Muscle of leg (tissue), 11 donors: ENCODE measurements around the gene UST. TPM values are rescaled to one million over a fixed set of nuclear protein-coding genes. Genes with fewer than 3 reads are reported as not detected.
"Not testable (repeated sequence)": the region's sequence is repeated elsewhere in the genome, so short reads cannot be mapped to it uniquely, and the experiment has no call there.

Source experiments
- DNase-seq: peaks from one replicate; pipeline ENCODE4 v3.0.0; 2013
- H3K27ac ChIP-seq: one replicate; pipeline ENCODE4 v1.5.1; 2013; ENCODE audit warnings: mild to moderate bottlenecking, low read length, control low read depth
- H3K27me3 ChIP-seq: one replicate; pipeline ENCODE4 v1.6.1; 2013; ENCODE audit warnings: low read length; ENCODE audit not compliant: control insufficient read depth, insufficient read depth
- H3K36me3 ChIP-seq: one replicate; pipeline ENCODE4 v1.6.1; 2013; ENCODE audit warnings: low read length; ENCODE audit not compliant: control insufficient read depth, insufficient read depth
- H3K4me1 ChIP-seq: one replicate; pipeline ENCODE4 v1.6.1; 2013; ENCODE audit warnings: low read length; ENCODE audit not compliant: control insufficient read depth, insufficient read depth
- H3K4me3 ChIP-seq: one replicate; pipeline ENCODE4 v1.5.1; 2013; ENCODE audit warnings: low read length, control low read depth
- H3K9me3 ChIP-seq: replicated peaks from 2 replicates; pipeline ENCODE4 v1.6.1; 2013; ENCODE audit warnings: low read depth, low read length; ENCODE audit not compliant: control insufficient read depth
- WGBS: methylation state at CpG from one replicate; pipeline ENCODE4 v1.1.5; 2013; ENCODE audit warnings: missing lambda C conversion rate; ENCODE audit not compliant: insufficient coverage; 5-methylcytosine and 5-hydroxymethylcytosine counted together
- polyA plus RNA-seq, 8 donors: library from polyadenylated mRNA; unstranded; fragments of 120-200 nt; gene quantifications; one replicate each; pipeline versions ENCODE4 v1.2.1 to v1.2.3, GENCODE V29; 2013; ENCODE audit warnings: inconsistent platforms in 1 of 8, low replicate concordance in 1 of 8; ENCODE audit not compliant: insufficient read length in 8 of 8, insufficient read depth in 1 of 8
- total RNA-seq: library from RNA; stranded (reverse); fragments of 120-200 nt; gene quantifications from one replicate; pipeline ENCODE4 v1.2.4, GENCODE V29; 2013

Gene UST
- total and polyA plus RNA-seq, 9 donors: 5.0 to 15.6 (median 9.3) TPM

DNA sequence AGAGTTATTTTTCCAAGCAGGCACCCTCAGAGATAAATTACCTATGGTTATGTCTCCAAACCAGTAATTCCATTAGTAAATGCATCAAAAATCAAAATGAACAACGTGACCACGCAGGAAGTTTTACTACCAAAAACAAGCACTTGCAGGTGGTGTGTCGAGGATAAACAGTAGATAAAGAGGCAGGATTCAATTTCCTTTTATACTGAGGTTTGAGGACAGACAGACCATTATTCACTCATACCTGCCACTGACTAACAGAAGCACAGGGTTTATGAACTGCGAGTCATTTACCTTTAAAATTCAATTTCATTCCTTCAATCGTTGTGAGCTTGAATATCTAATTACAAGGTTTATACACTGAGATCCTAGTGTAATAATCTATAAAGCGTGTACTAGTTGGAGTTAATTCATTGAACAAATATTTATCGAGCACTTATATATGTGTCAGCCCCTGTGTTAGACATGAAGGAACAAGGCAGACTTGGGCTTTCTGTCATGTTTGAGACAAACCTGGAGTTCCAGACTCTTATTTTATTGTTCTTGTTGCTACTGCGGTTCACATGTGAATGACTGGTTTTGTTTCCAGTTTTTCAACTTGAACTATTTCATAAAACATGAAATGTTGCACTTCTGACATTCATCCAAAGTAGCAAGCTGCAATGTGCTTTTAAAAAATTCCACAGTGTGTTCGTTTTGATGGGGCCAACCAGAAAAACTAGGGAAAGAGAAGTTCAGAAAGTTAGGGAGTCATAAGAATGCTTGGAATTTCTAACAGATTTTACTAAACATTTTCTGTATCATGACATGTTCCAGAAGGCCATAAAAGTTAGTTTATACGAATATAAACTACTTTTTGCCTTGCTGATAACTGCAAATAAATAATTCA, 205.6 kb downstream of the UST start:
- H3K4me1 ChIP-seq: peaks cover 10% of the 10 kb centered on the region
- H3K4me3 ChIP-seq: no peak overlapping the region
- no peaks in the 10 kb centered on the region for H3K36me3 ChIP-seq
- H3K27ac ChIP-seq: peak overlapping the region; percentile 71
- no CpG with 5 or more reads among the region's 10 CpGs for WGBS
- DNase-seq: peak; percentile 94
- peaks cover 2% of the 10 kb centered on the region for H3K27me3 ChIP-seq
- no peaks in the 10 kb centered on the region for H3K9me3 ChIP-seq

DNA sequence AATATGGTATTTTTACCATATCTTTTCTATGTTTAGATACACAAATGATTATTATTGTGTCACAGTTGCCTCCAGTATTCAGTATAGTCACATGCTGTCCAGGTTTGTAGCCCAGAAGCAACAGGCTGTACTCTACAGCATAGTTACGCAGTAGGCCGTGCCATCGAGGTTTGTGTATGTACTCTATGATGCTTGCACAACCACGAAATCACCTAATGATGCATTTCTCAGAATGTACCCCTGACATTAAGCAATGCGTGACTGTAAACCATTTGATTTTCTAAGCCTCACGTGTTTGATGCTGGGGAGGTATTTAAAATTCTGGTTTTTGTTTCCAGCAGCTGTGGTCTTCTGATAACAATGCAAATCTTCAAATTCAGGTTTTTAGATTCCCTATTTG, 207.6 kb downstream of the UST start:
- WGBS: 95% methylated on average over 3 of the region's 6 CpGs
- Histone ChIP-seq H3K9me3 (no peaks in the 10 kb centered on the region), H3K36me3 (no peaks in the 10 kb centered on the region), H3K27ac (no peak overlapping the region), H3K4me3 (no peak overlapping the region), H3K4me1 (peaks cover 8% of the 10 kb centered on the region), H3K27me3 (peaks cover 2% of the 10 kb centered on the region)
- DNase-seq: no peak

GRCh38 chr6:148954934-148955333, 208.1 kb downstream of the UST start:
- no peak for DNase-seq
- Histone ChIP-seq H3K27me3 (peaks cover 2% of the 10 kb centered on the region), H3K4me3 (no peak overlapping the region), H3K4me1 (peaks cover 9% of the 10 kb centered on the region), H3K27ac (no peak overlapping the region), H3K9me3 (no peaks in the 10 kb centered on the region), H3K36me3 (no peaks in the 10 kb centered on the region)
- WGBS: 59% methylated on average over 3 of the region's 3 CpGs

- Histone ChIP-seq H3K4me1 (peaks cover 9% of the 10 kb centered on the region), H3K36me3 (no peaks in the 10 kb centered on the region)
- 100% methylated on average over 1 of the region's 3 CpGs for WGBS
Measured at GRCh38 chr6:148955441-148955840, 208.6 kb downstream of the UST start.

GRCh38 chr6:148956163-148956562, 209.3 kb downstream of the UST start:
- H3K4me3 ChIP-seq, DNase-seq, H3K4me1 ChIP-seq, H3K27ac ChIP-seq, H3K9me3 ChIP-seq, H3K27me3 ChIP-seq, H3K36me3 ChIP-seq: not testable (repeated sequence)
- 90% methylated on average over 2 of the region's 7 CpGs for WGBS

More at GRCh38 chr6:148955441-148955840, 208.6 kb downstream of the UST start:
- H3K4me3 ChIP-seq: no peak overlapping the region
- no peak overlapping the region for H3K27ac ChIP-seq
- no peaks in the 10 kb centered on the region for H3K9me3 ChIP-seq
- peaks cover 2% of the 10 kb centered on the region for H3K27me3 ChIP-seq
- DNase-seq: no peak

GRCh38 chr6:148957752-148958151, 210.9 kb downstream of the UST start:
- no peak for DNase-seq
- H3K36me3 ChIP-seq: no peaks in the 10 kb centered on the region
- H3K4me3 ChIP-seq: no peak overlapping the region
- no peak overlapping the region for H3K27ac ChIP-seq
- no peaks in the 10 kb centered on the region for H3K27me3 ChIP-seq
- H3K9me3 ChIP-seq: no peaks in the 10 kb centered on the region
- H3K4me1 ChIP-seq: peaks cover 9% of the 10 kb centered on the region
- WGBS: 40% methylated on average over 3 of the region's 5 CpGs

- Histone ChIP-seq H3K27me3 (no peaks in the 10 kb centered on the region), H3K36me3 (no peaks in the 10 kb centered on the region), H3K4me3 (no peak overlapping the region), H3K27ac (no peak overlapping the region), H3K9me3 (no peaks in the 10 kb centered on the region), H3K4me1 (peaks cover 9% of the 10 kb centered on the region)
- peak; percentile 47 for DNase-seq
- WGBS: 60% methylated on average over 1 of the region's 3 CpGs
Measured at GRCh38 chr6:148959008-148959407, 212.2 kb downstream of the UST start.

GRCh38 chr6:148959501-148959900, 212.7 kb downstream of the UST start:
- DNase-seq: peak; percentile 32
- no CpG with 5 or more reads among the region's 4 CpGs for WGBS
- no peaks in the 10 kb centered on the region for H3K27me3 ChIP-seq

GRCh38 chr6:148962854-148963515, 216.2 kb downstream of the UST start:
- WGBS: 96% methylated on average over 3 of the region's 7 CpGs

More at GRCh38 chr6:148959501-148959900, 212.7 kb downstream of the UST start:
- H3K4me1 ChIP-seq: peaks cover 9% of the 10 kb centered on the region
- H3K36me3 ChIP-seq: no peaks in the 10 kb centered on the region
- no peak overlapping the region for H3K4me3 ChIP-seq
- H3K9me3 ChIP-seq: no peaks in the 10 kb centered on the region
- no peak overlapping the region for H3K27ac ChIP-seq

GRCh38 chr6:148963738-148964137, 216.9 kb downstream of the UST start:
- H3K27me3 ChIP-seq: no peaks in the 10 kb centered on the region
- H3K4me1 ChIP-seq: peaks cover 19% of the 10 kb centered on the region
- DNase-seq: no peak
- H3K4me3 ChIP-seq: no peak overlapping the region
- 100% methylated on average over 1 of the region's 5 CpGs for WGBS
- H3K36me3 ChIP-seq: no peaks in the 10 kb centered on the region
- no peaks in the 10 kb centered on the region for H3K9me3 ChIP-seq
- H3K27ac ChIP-seq: no peak overlapping the region

More at GRCh38 chr6:148962854-148963515, 216.2 kb downstream of the UST start:
- H3K4me3 ChIP-seq: no peak overlapping the region
- no peaks in the 10 kb centered on the region for H3K9me3 ChIP-seq
- H3K4me1 ChIP-seq: peaks cover 12% of the 10 kb centered on the region
- no peak overlapping the region for H3K27ac ChIP-seq
- H3K36me3 ChIP-seq: no peaks in the 10 kb centered on the region
- no peak for DNase-seq
- no peaks in the 10 kb centered on the region for H3K27me3 ChIP-seq
